Pancreas (tissue), 8 donors: Measurements from ENCODE around the gene ZNF684. TPM values are rescaled to one million over a fixed set of nuclear protein-coding genes. Genes with fewer than 3 reads are reported as not detected.

ENCODE experiments used
- polyA plus RNA-seq, 2 donors: library from polyadenylated mRNA; stranded (reverse); fragments of 200-250 nt; gene quantifications; one replicate each; pipeline ENCODE4 v1.2.3, GENCODE V29; 2013
- total RNA-seq, 6 donors: library from RNA; stranded (reverse); fragmentation: NEBNext Ultra II Directional in 4 of 6; extraction: Animal tissue kit (Norgen Biotek cat#: 25700) in 4 of 6; gene quantifications; one replicate each; pipeline versions ENCODE4 v1.2.1 to v1.2.4, GENCODE V29; 2021 to 2023
- donor health status: healthy with polysubstance abuse.
- donor health status: DM: no; HTN: no; CAD: no; lungs with moderate emphysema.
- donor health status: DM: no; HTN: no; CAD: no.
- donor health status: Bipolar disorder and iron deficiency.
- donor health status: DM: yes; HTN: yes; CAD: no.
- donor health status: DM: no; HTN: no; CAD: no.
- donor health status: DM: no; HTN: no; CAD: no.
- donor health status: DM: yes; HTN: yes; CAD: no.

The ZNF684 gene
- total and polyA plus RNA-seq, 8 donors, result 1.6 to 5.3 (median 2.9) TPM

Other genes with a start within 250 kb of the ZNF684 start
- 10 to 100 TPM in 1 of 6 donors, 1 to 10 TPM in 3, under 1 TPM in 2; 0.55 to 10.9 (median 1.8) TPM for gene COL9A2, start 214.4 kb upstream of the ZNF684 start, total RNA-seq
- 1 to 10 TPM; 5.4 to 7.5 TPM for gene COL9A2, start 214.4 kb upstream of the ZNF684 start, polyA plus RNA-seq
- 10 to 100 TPM in 3 of 6 donors, 1 to 10 TPM in 3; 7.2 to 26.1 (median 12.3) TPM for gene SMAP2, start 157.9 kb upstream of the ZNF684 start, total RNA-seq
- 10 to 100 TPM in 1 of 2 donors, 1 to 10 TPM in 1; 9.6 to 19.0 TPM for gene SMAP2, start 157.9 kb upstream of the ZNF684 start, polyA plus RNA-seq
- 1 to 10 TPM; 1.0 to 2.4 (median 2.1) TPM for gene ZFP69B, start 81.2 kb upstream of the ZNF684 start, total RNA-seq
- gene ZFP69B, start 81.2 kb upstream of the ZNF684 start, polyA plus RNA-seq, result under 1 TPM; 0.85 to 0.95 TPM
- 1 to 10 TPM; 1.2 to 2.5 (median 1.4) TPM for gene ZFP69, start 54.3 kb upstream of the ZNF684 start, total RNA-seq
- gene ZFP69, start 54.3 kb upstream of the ZNF684 start, polyA plus RNA-seq, result 1 to 10 TPM; 2.2 to 2.8 TPM
- 1 to 10 TPM; 1.9 to 4.5 (median 2.6) TPM for gene EXO5, start 22.9 kb upstream of the ZNF684 start, total RNA-seq
- 1 to 10 TPM; 3.2 to 6.1 TPM for gene EXO5, start 22.9 kb upstream of the ZNF684 start, polyA plus RNA-seq
- 1 to 10 TPM in 1 of 6 donors, under 1 TPM in 5; 0.55 to 2.7 (median 0.77) TPM for gene RIMS3, start 134.0 kb downstream of the ZNF684 start, total RNA-seq
- gene RIMS3, start 134.0 kb downstream of the ZNF684 start, polyA plus RNA-seq, result under 1 TPM; 0.49 to 0.54 TPM
- 10 to 100 TPM; 23.0 to 39.6 (median 28.2) TPM for gene NFYC, start 160.1 kb downstream of the ZNF684 start, total RNA-seq
- 10 to 100 TPM; 21.3 to 33.8 TPM for gene NFYC, start 160.1 kb downstream of the ZNF684 start, polyA plus RNA-seq